ENCODE data around the gene NKD1.

Gene NKD1

GRCh38 chr16:50598936-50599361, 50.8 kb downstream of the NKD1 start:
- no peak for DNase-seq (ENCODE audit: low read depth)
- TF ChIP-seq CTCF (IDR thresholded peaks at IDR 0.05; ENCODE audit: control insufficient read depth, extremely low read depth, insufficient read depth): no peak
- no peak overlapping the region for H3K4me3 ChIP-seq (ENCODE audit: low read depth, low read length)

DNA sequence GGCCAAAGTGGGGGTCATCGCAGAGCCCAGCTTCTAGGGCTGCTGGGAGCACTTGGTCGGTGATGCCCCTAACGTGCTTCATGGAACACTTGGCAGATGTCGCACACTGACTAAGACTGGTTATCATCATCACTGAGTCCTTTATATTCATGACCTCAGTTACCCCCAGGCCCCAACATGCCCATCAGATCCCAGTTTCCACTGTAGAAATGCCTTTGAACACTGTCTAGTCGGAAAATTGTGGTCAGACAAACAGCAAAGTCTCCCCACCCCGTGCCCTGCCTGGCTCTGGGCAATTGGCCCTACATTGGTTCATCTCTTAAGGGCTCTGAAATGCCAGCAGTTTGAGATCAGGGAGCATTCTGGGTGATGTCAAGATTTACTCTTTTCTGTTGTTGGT, 51.3 kb downstream of the NKD1 start:
- H3K4me3 ChIP-seq (ENCODE audit: low read depth, low read length): no peak overlapping the region
- TF ChIP-seq CTCF (IDR thresholded peaks at IDR 0.05; ENCODE audit: control insufficient read depth, extremely low read depth, insufficient read depth): no peak
- DNase-seq (ENCODE audit: low read depth): no peak

DNA sequence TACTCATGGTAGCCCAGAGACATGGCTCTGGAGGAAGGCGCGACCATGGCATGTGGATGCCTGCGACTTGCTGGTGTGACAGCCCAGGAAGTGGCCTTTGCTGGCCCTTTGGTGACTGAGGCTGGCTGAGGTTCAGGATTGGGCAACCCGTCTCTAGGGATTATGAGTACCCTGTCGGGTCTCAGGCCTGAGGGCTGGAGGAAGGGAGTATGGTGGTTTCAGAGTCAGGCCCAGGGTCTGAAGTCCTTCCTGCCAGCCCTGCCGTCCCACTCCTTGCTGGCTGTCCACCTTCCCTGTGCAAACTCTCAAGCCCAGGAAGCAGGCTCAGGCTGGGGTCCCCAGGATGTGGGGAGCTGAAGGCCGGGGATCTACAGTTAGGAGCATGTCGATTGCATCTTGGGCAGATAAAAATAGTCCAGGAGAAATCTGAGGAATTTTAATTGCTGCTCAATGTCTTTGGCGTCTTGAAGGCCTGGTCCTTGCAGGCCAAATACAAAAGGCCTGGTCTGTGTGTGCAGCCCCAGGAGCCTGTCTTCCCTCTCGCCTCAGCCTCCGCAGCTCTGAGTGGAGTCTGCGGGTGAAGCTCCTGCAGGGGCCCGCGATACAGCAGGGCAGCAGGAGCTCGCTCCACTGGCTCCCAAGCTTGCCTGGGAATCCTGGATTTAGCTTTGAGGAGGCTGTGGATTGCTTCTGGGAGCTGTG, 52.5 kb downstream of the NKD1 start:
- H3K4me3 ChIP-seq (ENCODE audit: low read depth, low read length): no peak overlapping the region
- DNase-seq (ENCODE audit: low read depth): no peak
- TF ChIP-seq CTCF (IDR thresholded peaks at IDR 0.05; ENCODE audit: control insufficient read depth, extremely low read depth, insufficient read depth): no peak

DNA sequence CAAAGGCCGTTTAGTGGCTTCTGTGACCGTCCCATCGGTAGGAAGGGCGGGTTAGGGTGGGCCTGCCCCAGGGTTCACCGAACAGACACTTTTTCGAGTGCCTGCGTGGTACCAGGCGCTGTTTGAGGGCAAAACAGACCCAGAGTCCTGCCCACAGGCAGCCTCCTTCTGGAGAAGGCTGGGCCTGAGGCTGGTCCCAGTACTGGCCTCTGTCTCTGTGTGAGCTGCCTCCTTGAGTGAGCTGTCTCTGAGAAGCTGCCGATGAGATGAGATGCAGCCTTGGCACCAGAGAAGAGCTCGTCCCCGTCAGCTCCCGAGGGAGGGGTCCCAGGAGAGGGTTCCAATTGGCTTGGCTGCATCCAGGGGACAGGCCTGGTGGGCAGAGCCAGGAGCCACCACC, 53.1 kb downstream of the NKD1 start:
- TF ChIP-seq CTCF (IDR thresholded peaks at IDR 0.05; ENCODE audit: control insufficient read depth, extremely low read depth, insufficient read depth): no peak
- DNase-seq (ENCODE audit: low read depth): no peak
- no peak overlapping the region for H3K4me3 ChIP-seq (ENCODE audit: low read depth, low read length)

- no peak for DNase-seq (ENCODE audit: low read depth)
Measured at GRCh38 chr16:50602126-50602525, 53.9 kb downstream of the NKD1 start.

GRCh38 chr16:50602531-50603205, 54.5 kb downstream of the NKD1 start:
- DNase-seq (ENCODE audit: low read depth): peak; percentile 67
- no peak for TF ChIP-seq CTCF (IDR thresholded peaks at IDR 0.05; ENCODE audit: control insufficient read depth, extremely low read depth, insufficient read depth)
- H3K4me3 ChIP-seq (ENCODE audit: low read depth, low read length): no peak overlapping the region

More at GRCh38 chr16:50602126-50602525, 53.9 kb downstream of the NKD1 start:
- no peak for TF ChIP-seq CTCF (IDR thresholded peaks at IDR 0.05; ENCODE audit: control insufficient read depth, extremely low read depth, insufficient read depth)
- no peak overlapping the region for H3K4me3 ChIP-seq (ENCODE audit: low read depth, low read length)
